Mesendoderm (in vitro differentiated cells): Measurements from ENCODE around the gene CCDC158.

Experiments
- DNase-seq: peaks from one replicate; pipeline ENCODE4 v3.0.0; 2013
- H2AK5ac ChIP-seq: 2 replicates; pipeline ENCODE4 v1.6.1; 2013; ENCODE audit warnings: low read length, inconsistent platforms
- H2BK120ac ChIP-seq: 2 replicates; pipeline ENCODE4 v1.6.1; 2013; ENCODE audit warnings: low read depth, mild to moderate bottlenecking, low read length, moderate library complexity, mixed read lengths
- H2BK15ac ChIP-seq: replicated peaks from 2 replicates; pipeline ENCODE4 v1.6.1; 2013; ENCODE audit warnings: low read depth, mild to moderate bottlenecking, moderate library complexity
- H2BK5ac ChIP-seq: 2 replicates; pipeline ENCODE4 v1.6.1; 2013; ENCODE audit warnings: low read length, inconsistent platforms
- H3K18ac ChIP-seq: 2 replicates; pipeline ENCODE4 v1.6.1; 2013; ENCODE audit warnings: mild to moderate bottlenecking, low read length, mixed read lengths
- H3K23ac ChIP-seq: one replicate; pipeline ENCODE4 v1.6.1; 2013; ENCODE audit warnings: low read length
- H3K27ac ChIP-seq: 2 replicates; pipeline ENCODE4 v1.5.1; 2013; ENCODE audit warnings: low read depth, mild to moderate bottlenecking, inconsistent platforms, low read length, moderate library complexity
- H3K27me3 ChIP-seq: 2 replicates; pipeline ENCODE4 v1.6.1; 2013; ENCODE audit warnings: low read length, control low read depth, mild to moderate bottlenecking, inconsistent platforms; ENCODE audit not compliant: insufficient read depth, poor library complexity
- H3K36me3 ChIP-seq: 2 replicates; pipeline ENCODE4 v1.6.1; 2013; ENCODE audit warnings: low read length, inconsistent platforms; ENCODE audit not compliant: control insufficient read depth, insufficient read depth
- H3K4ac ChIP-seq: one replicate; pipeline ENCODE4 v1.6.1; 2013; ENCODE audit warnings: low read depth, mild to moderate bottlenecking, low read length, moderate library complexity
- H3K4me1 ChIP-seq: 2 replicates; pipeline ENCODE4 v1.6.1; 2013; ENCODE audit warnings: low read depth, low read length, inconsistent platforms; ENCODE audit not compliant: control insufficient read depth
- H3K4me2 ChIP-seq: 2 replicates; pipeline ENCODE4 v1.6.1; 2013; ENCODE audit warnings: low read length
- H3K4me3 ChIP-seq: 2 replicates; pipeline ENCODE4 v1.5.1; 2013; ENCODE audit warnings: mild to moderate bottlenecking, low read length
- H3K56ac ChIP-seq: one replicate; pipeline ENCODE4 v1.6.1; 2013; ENCODE audit warnings: low read length
- H3K79me1 ChIP-seq: 2 replicates; pipeline ENCODE4 v1.6.1; 2013; ENCODE audit warnings: low read length, inconsistent platforms
- H3K79me2 ChIP-seq: 2 replicates; pipeline ENCODE4 v1.6.1; 2013; ENCODE audit warnings: mild to moderate bottlenecking, low read length; ENCODE audit not compliant: control insufficient read depth, insufficient read depth
- H3K9ac ChIP-seq: 2 replicates; pipeline ENCODE4 v1.6.1; 2013; ENCODE audit warnings: low read length, inconsistent platforms
- H4K5ac ChIP-seq: one replicate; pipeline ENCODE4 v1.6.1; 2013; ENCODE audit warnings: low read length
- H4K8ac ChIP-seq: one replicate; pipeline ENCODE4 v1.6.1; 2013; ENCODE audit warnings: low read depth, mild to moderate bottlenecking, control low read depth, low read length, moderate library complexity
- WGBS: extraction: QIAGEN DNeasy Blood & Tissue Kit; methylation state at CpG from one replicate; pipeline ENCODE4 v1.1.7; 2013; ENCODE audit warnings: low lambda C conversion rate, missing lambda C conversion rate; ENCODE audit not compliant: insufficient coverage; ENCODE audit errors: extremely low coverage; 5-methylcytosine and 5-hydroxymethylcytosine counted together

Gene CCDC158

DNA sequence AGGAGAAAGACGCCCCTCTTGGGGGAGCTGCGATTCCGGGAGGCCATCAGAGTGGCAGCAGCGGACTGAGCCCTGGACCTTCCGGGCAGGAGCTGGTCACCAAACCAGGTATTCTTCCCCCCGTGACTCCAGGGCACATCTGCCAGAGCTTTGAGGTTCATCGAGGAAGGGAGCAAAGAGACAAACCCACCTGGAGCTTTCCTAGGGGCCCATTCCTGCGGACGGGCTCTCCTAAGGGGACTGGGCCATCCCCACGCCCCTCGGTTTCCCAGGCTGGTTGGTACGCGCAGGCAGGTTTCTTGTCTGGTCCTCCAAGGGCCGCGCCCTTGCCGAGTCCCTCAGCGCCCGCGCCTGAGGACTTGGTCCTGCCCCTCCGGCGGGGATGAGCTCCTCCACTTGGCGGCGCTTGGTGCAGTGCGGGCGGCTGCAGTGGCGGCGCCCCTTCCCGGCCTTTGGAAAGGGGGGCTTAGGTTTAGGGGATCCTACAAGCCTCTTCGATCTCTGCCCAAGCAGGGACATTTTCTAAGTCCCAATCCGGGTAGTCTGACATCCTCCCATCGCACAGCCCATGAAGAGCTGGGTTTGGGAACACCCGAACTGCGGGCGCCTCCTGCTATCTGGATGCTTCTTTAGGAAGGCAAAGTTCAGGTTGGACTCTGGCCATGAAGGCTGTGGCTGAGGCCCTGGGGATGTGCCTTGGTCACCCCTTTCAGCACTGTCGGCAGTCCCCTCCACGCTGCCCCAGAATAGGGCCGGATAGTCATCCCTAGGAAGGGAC, 113.9 kb downstream of the CCDC158 start:
- H3K79me1 ChIP-seq = no peaks in the 10 kb centered on the region
- H4K8ac ChIP-seq = no peak overlapping the region
- H3K36me3 ChIP-seq = no peaks in the 10 kb centered on the region
- peak overlapping the region; percentile 88 for H3K56ac ChIP-seq
- H2BK5ac ChIP-seq = no peak overlapping the region
- H3K4me2 ChIP-seq = peak overlapping the region; percentile 73
- H3K79me2 ChIP-seq = no peaks in the 10 kb centered on the region
- no peak overlapping the region for H3K27ac ChIP-seq
- no peak overlapping the region for H2BK120ac ChIP-seq
- H3K9ac ChIP-seq = peak overlapping the region; percentile 68
- H2BK15ac ChIP-seq = no peak overlapping the region
- no peak overlapping the region for H4K5ac ChIP-seq
- peak; percentile 79 for DNase-seq
- no peak overlapping the region for H2AK5ac ChIP-seq
- no peak overlapping the region for H3K23ac ChIP-seq
- no CpG with 5 or more reads among the region's 37 CpGs for WGBS
- H3K27me3 ChIP-seq = peaks cover 4% of the 10 kb centered on the region
- H3K4me3 ChIP-seq = peak overlapping the region; percentile 74
- H3K4me1 ChIP-seq = no peaks in the 10 kb centered on the region
- no peak overlapping the region for H3K4ac ChIP-seq
- H3K18ac ChIP-seq = peak overlapping the region; percentile 81

DNA sequence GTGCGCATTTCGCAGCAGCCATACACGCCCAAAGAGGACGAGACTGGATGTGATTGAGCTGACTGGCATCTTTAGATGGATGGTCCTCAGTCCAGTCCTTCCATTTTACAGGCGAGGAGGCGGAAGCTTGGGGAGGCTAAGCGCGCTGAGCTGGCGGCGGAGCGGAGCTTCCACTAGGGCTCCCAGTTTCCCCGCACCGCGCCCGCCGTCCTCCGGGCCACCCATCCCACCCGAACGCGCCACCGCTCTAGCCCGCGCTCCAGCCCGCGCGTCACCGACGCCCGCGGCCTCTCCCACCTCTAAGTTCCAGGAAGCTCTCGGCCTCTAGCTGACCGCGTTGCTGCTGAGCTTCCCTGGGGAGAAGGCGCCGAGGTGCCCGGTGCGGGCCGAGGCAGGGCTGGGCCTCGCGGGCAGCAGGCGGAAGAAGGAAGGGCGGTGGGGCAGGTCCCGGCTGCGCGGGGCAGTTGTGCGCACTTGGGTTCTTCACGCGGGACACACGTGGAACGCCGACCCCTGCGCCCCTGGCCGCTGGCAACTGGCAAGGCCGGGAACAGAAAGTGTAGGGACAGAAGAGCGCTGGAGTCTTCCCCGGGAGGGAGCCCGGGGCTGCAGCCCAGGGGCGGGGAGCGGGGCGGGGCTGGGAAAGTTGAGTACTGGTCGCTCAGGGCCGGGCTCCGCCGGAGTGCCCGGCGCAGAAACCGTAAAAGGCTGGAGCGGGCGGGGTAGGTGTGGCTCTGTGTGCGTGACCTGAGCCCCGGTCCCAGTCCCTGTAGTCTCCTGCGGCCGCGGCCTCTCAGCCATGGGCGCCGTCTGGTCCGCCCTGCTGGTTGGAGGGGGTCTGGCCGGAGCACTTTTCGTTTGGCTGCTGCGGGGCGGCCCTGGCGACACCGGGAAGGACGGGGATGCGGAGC, 114.7 kb downstream of the CCDC158 start, which contains the start of gene STBD1:
STBD1 (plus strand) TSS at position 763 of the 911 bp plus-strand sequence; CDS start at position 800, 37 bp downstream.
- Histone ChIP-seq H3K4me2 (peak within 1 kb of the TSS; percentile 87), H3K79me2 (no peaks in the 10 kb centered on the region), H3K4me1 (no peaks in the 10 kb centered on the region), H4K5ac (no peak within 1 kb of the TSS), H3K4me3 (peak within 1 kb of the TSS; percentile 74), H2AK5ac (no peak within 1 kb of the TSS), H3K79me1 (no peaks in the 10 kb centered on the region), H3K18ac (peak within 1 kb of the TSS; percentile 81), H2BK5ac (no peak within 1 kb of the TSS), H3K27me3 (peaks cover 4% of the 10 kb centered on the region), H3K4ac (no peak within 1 kb of the TSS), H2BK15ac (no peak within 1 kb of the TSS), H3K36me3 (no peaks in the 10 kb centered on the region), H3K56ac (peak within 1 kb of the TSS; percentile 88), H3K23ac (no peak within 1 kb of the TSS), H2BK120ac (no peak within 1 kb of the TSS), H3K9ac (peak within 1 kb of the TSS; percentile 77), H3K27ac (no peak within 1 kb of the TSS), H4K8ac (no peak within 1 kb of the TSS)
- DNase-seq = peak; percentile 81
- WGBS = no CpG with 5 or more reads among the region's 85 CpGs

DNA sequence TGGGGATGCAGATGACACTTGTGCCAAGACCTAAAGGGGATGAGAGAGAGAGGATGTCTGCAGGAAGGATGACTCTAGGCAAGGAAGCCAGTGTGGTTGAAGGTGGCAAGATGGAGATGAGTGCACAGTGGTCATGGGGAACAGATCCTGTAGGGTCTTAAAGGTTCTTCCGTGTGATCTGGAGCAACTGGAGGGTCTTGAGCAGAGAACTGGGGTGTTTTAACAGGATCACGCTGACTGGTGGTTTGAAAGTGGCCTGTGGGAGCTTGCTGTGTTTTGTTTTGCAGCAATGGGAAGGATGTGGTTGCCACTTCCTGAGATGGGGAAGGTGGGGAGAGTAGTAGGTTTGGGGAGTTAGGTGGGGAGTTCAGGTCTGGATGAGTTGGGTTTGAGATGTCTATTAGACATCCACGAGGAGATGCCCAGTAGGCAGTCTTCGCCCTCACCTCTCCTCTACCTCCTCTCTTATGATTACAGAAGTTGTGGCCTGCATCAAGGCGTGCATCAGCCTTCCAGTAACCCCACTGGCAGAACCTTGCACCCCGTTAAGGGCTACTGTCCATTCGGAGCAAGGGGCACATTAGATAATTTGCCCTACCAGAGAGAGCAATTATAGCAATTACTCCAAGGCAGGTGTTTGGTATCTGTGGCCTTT, 115.8 kb downstream of the CCDC158 start:
- Histone ChIP-seq H3K27ac (no peak overlapping the region), H3K36me3 (no peaks in the 10 kb centered on the region), H3K79me1 (no peaks in the 10 kb centered on the region), H3K4ac (no peak overlapping the region), H2BK5ac (no peak overlapping the region), H3K18ac (no peak overlapping the region), H2BK15ac (no peak overlapping the region), H3K4me2 (no peak overlapping the region), H2AK5ac (no peak overlapping the region), H3K23ac (no peak overlapping the region), H3K4me3 (no peak overlapping the region), H4K5ac (no peak overlapping the region), H4K8ac (no peak overlapping the region), H3K9ac (no peak overlapping the region), H3K79me2 (no peaks in the 10 kb centered on the region), H3K4me1 (no peaks in the 10 kb centered on the region), H3K27me3 (peaks cover 4% of the 10 kb centered on the region), H2BK120ac (no peak overlapping the region), H3K56ac (no peak overlapping the region)
- DNase-seq = no peak
- WGBS = no CpG with 5 or more reads among the region's 7 CpGs

DNA sequence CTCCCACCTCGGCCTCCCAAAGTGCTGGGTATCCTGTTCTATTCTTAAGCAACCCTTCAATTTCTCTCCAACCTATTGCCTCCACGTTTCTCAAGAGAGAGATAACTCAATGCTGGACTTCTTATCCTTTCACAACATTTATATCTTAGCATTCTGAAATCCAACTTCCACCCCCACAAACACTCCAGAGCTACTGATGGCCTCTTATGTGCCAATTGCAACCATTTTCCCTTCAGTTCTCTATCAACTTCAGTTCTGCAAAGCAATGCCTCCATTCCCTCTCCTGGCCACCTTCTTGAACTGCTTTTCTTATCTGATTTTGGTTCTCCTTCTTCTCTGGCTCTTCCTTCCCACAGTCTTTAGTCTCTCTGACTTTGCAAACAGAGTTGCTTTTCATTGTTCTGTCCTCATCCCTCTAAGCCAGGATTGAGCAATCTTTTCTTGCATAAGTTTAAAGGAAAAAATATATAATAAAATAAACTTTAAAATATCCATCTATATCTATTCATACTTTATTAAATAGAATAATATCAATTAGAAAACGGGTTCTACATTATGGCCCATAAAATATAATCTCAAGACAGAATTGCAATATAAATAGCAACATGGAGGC, 118.0 kb downstream of the CCDC158 start:
- Histone ChIP-seq H3K79me2 (no peaks in the 10 kb centered on the region), H3K4me1 (no peaks in the 10 kb centered on the region), H2BK15ac (no peak overlapping the region), H2AK5ac (no peak overlapping the region), H3K18ac (no peak overlapping the region), H2BK120ac (no peak overlapping the region), H3K4ac (no peak overlapping the region), H3K4me2 (no peak overlapping the region), H4K8ac (no peak overlapping the region), H3K27me3 (peaks cover 4% of the 10 kb centered on the region), H3K36me3 (no peaks in the 10 kb centered on the region), H3K27ac (no peak overlapping the region), H4K5ac (no peak overlapping the region), H3K56ac (no peak overlapping the region), H3K4me3 (no peak overlapping the region), H3K79me1 (no peaks in the 10 kb centered on the region), H3K23ac (no peak overlapping the region), H2BK5ac (no peak overlapping the region), H3K9ac (no peak overlapping the region)
- WGBS = no CpG with 5 or more reads among the region's 3 CpGs
- no peak for DNase-seq

DNA sequence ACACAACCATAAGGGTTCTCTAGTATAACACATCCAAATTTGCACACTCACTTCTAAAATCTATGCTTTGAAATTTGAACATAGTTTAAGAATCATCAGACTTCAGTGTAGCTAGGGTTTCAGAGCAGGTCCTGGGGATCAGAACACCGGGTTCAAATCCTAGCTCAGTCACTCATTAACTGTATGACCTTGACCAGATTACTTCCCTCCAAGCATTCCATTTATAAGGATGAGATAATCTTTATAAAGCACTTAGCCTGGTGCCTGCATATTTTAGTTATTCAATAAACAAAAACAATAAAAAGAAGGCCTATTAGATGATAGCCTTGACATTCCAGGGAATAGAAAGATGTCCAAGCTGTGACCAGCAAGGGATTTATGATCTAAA, 119.2 kb downstream of the CCDC158 start:
- Histone ChIP-seq H3K18ac (no peak overlapping the region), H2BK5ac (no peak overlapping the region), H3K79me2 (no peaks in the 10 kb centered on the region), H4K5ac (no peak overlapping the region), H4K8ac (no peak overlapping the region), H3K27me3 (peaks cover 4% of the 10 kb centered on the region), H3K36me3 (no peaks in the 10 kb centered on the region), H3K23ac (no peak overlapping the region), H2AK5ac (no peak overlapping the region), H3K27ac (no peak overlapping the region), H3K56ac (no peak overlapping the region), H3K9ac (no peak overlapping the region), H2BK15ac (no peak overlapping the region), H2BK120ac (no peak overlapping the region), H3K4ac (no peak overlapping the region), H3K4me2 (no peak overlapping the region), H3K79me1 (no peaks in the 10 kb centered on the region), H3K4me1 (no peaks in the 10 kb centered on the region), H3K4me3 (no peak overlapping the region)
- no peak for DNase-seq
- no CpG with 5 or more reads among the region's 1 CpG for WGBS
